H7 (cell line): ENCODE data around the gene BMPER. TPM values are rescaled to one million over a fixed set of nuclear protein-coding genes. Genes with fewer than 3 reads are reported as not detected.

Source experiments
- DNase-seq: peaks from one replicate; pipeline ENCODE4 v3.0.0; 2012
- H3K27me3 ChIP-seq: 2 replicates; pipeline ENCODE4 v1.6.0; 2011; ENCODE audit warnings: mild to moderate bottlenecking, low read length; ENCODE audit not compliant: control insufficient read depth, insufficient read depth
- H3K36me3 ChIP-seq: replicated peaks from 2 replicates; pipeline ENCODE4 v1.5.1; 2011; ENCODE audit warnings: low read length; ENCODE audit not compliant: control insufficient read depth, insufficient read depth
- H3K4me3 ChIP-seq: 2 replicates; pipeline ENCODE4 v1.5.1; 2011; ENCODE audit warnings: low read depth, mild to moderate bottlenecking, control low read depth, low read length, moderate library complexity; ENCODE audit not compliant: insufficient read depth
- total RNA-seq: library from RNA; depleted of rRNA; stranded (reverse); fragments of >200 nt; shearing (Covaris generic); gene quantifications from 2 replicates; pipeline ENCODE4 v1.2.3, GENCODE V29; 2014

BMPER gene
- total RNA-seq, 1 experiment from 2014 or later: 2.4 TPM

GRCh38 chr7:33923440-33924229 lies 18.3 kb downstream of the BMPER start:
- no peaks in the 10 kb centered on the region for H3K27me3 ChIP-seq
- no peaks in the 10 kb centered on the region for H3K36me3 ChIP-seq
- peak; percentile 39 for DNase-seq
- no peak overlapping the region for H3K4me3 ChIP-seq

DNA sequence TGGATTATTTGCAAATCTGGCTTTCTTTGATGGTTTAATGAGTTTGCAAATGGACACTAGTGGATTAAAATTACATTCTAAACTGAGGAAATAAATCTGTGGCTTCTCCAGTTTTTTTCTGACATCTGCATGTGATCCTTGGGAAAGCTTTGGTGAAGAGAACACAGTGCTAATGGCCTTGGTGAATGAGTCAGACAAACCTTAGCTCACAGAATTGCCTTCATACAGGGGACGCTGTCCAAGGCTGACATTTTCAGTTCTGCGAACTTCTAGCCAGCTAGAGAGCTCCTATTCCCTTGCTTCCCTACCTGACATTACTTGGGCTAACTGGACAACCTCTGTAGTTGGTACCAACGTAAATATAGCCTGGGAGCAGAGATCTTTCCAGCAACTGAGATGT lies 21.2 kb downstream of the BMPER start:
- no peak for DNase-seq
- Histone ChIP-seq H3K4me3 (no peak overlapping the region), H3K27me3 (no peaks in the 10 kb centered on the region), H3K36me3 (no peaks in the 10 kb centered on the region)

GRCh38 chr7:33928986-33929385 lies 23.6 kb downstream of the BMPER start:
- DNase-seq: no peak
- H3K4me3 ChIP-seq: no peak overlapping the region
- no peaks in the 10 kb centered on the region; the same call in 1 of the 2 replicates for H3K27me3 ChIP-seq
- no peaks in the 10 kb centered on the region for H3K36me3 ChIP-seq

GRCh38 chr7:33932221-33932620 lies 26.9 kb downstream of the BMPER start:
- Histone ChIP-seq H3K36me3 (no peaks in the 10 kb centered on the region), H3K27me3 (no peaks in the 10 kb centered on the region; the same call in 1 of the 2 replicates), H3K4me3 (no peak overlapping the region)
- DNase-seq: no peak

- no peaks in the 10 kb centered on the region for H3K36me3 ChIP-seq
- no peaks in the 10 kb centered on the region; the same call in 1 of the 2 replicates for H3K27me3 ChIP-seq
- peak; percentile 58 for DNase-seq
- H3K4me3 ChIP-seq: no peak overlapping the region
Observed at GRCh38 chr7:33932832-33933468, 27.6 kb downstream of the BMPER start.

- Histone ChIP-seq H3K36me3 (no peaks in the 10 kb centered on the region), H3K4me3 (no peak overlapping the region), H3K27me3 (no peaks in the 10 kb centered on the region; the same call in 1 of the 2 replicates)
- no peak for DNase-seq
Observed at GRCh38 chr7:33933611-33934281, 28.4 kb downstream of the BMPER start.

DNA sequence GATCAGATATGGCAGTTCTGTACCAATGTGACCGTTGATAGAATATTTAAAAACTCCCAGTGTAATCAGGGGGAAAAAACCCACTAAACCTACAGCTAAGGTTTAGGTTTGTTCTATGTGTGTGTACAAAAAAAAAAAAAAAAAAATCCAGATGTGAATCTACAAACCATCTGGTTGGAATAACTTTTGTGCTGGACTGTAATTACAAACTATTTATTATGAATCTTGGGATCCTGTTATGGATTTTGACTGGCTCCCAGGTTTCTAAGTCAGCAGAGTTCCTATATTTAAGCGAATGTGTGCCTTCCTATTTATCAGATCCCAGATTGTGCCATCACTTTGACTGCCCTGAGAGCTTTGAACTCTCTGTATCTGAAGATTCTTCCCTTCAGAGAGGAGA lies 29.1 kb downstream of the BMPER start:
- Histone ChIP-seq H3K4me3 (no peak overlapping the region), H3K36me3 (no peaks in the 10 kb centered on the region), H3K27me3 (no peaks in the 10 kb centered on the region; the same call in 1 of the 2 replicates)
- DNase-seq: no peak

DNA sequence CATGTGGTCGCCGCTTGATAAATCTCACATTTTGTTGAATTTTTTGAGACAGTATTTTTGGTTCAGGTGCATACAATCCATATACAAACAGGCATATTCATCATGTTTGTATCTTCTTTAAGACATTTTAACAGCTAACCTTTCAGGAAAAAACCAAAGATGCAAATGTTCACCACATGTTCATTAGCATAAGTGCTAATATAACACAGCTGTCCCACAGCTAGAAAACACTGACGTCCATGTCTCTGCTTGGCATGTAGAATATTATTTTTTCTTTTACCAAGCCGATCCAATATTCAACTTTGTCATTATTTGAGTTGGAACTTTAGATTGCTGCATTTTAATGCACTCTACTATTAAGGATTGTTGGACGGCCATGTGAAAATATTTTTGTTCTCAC lies 31.2 kb downstream of the BMPER start:
- H3K36me3 ChIP-seq: no peaks in the 10 kb centered on the region
- no peaks in the 10 kb centered on the region; the same call in 1 of the 2 replicates for H3K27me3 ChIP-seq
- no peak for DNase-seq
- no peak overlapping the region for H3K4me3 ChIP-seq

GRCh38 chr7:33937871-33938270 lies 32.5 kb downstream of the BMPER start:
- Histone ChIP-seq H3K27me3 (no peaks in the 10 kb centered on the region; the same call in 1 of the 2 replicates), H3K36me3 (no peaks in the 10 kb centered on the region), H3K4me3 (no peak overlapping the region)
- DNase-seq: no peak

GRCh38 chr7:33939121-33939520 lies 33.8 kb downstream of the BMPER start:
- no peak for DNase-seq
- Histone ChIP-seq H3K4me3 (no peak overlapping the region), H3K36me3 (no peaks in the 10 kb centered on the region), H3K27me3 (no peaks in the 10 kb centered on the region)

GRCh38 chr7:33940503-33940902 lies 35.2 kb downstream of the BMPER start:
- no peaks in the 10 kb centered on the region for H3K27me3 ChIP-seq
- H3K36me3 ChIP-seq: no peaks in the 10 kb centered on the region

GRCh38 chr7:33941418-33941817 lies 36.1 kb downstream of the BMPER start:
- no peak overlapping the region for H3K4me3 ChIP-seq
- DNase-seq: no peak
- H3K36me3 ChIP-seq: no peaks in the 10 kb centered on the region
- no peaks in the 10 kb centered on the region for H3K27me3 ChIP-seq

More at GRCh38 chr7:33940503-33940902, 35.2 kb downstream of the BMPER start:
- H3K4me3 ChIP-seq: no peak overlapping the region
- no peak for DNase-seq

DNA sequence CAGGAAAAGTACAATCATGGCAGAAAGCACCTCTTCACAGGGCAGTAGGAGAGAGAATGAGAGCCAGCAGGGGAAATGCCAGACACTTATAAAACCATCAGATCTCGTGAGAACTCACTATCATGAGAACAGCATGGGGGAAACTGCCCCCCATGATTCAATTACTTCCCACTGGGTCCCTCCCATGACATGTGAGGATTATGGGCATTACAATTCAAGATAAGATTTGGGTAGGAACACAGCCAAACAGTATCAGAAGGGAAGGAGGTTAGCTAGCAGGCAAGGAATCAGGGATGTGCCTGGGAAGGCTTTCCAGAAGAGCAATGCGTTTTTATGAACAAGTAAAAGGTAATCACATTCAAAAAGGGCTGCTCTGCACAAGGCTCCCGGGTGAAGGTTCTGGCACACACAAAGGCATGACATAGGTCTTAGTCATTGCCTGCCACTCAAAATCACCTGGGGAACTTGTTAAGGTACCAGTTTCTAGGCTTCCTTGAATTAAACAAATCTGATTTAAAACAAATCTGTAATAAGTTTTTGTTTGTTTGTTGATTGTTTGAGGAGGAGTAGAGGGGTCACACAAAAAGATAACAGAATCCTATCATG lies 40.9 kb downstream of the BMPER start:
- no peaks in the 10 kb centered on the region for H3K27me3 ChIP-seq
- H3K4me3 ChIP-seq: no peak overlapping the region
- no peak for DNase-seq
- no peaks in the 10 kb centered on the region for H3K36me3 ChIP-seq

DNA sequence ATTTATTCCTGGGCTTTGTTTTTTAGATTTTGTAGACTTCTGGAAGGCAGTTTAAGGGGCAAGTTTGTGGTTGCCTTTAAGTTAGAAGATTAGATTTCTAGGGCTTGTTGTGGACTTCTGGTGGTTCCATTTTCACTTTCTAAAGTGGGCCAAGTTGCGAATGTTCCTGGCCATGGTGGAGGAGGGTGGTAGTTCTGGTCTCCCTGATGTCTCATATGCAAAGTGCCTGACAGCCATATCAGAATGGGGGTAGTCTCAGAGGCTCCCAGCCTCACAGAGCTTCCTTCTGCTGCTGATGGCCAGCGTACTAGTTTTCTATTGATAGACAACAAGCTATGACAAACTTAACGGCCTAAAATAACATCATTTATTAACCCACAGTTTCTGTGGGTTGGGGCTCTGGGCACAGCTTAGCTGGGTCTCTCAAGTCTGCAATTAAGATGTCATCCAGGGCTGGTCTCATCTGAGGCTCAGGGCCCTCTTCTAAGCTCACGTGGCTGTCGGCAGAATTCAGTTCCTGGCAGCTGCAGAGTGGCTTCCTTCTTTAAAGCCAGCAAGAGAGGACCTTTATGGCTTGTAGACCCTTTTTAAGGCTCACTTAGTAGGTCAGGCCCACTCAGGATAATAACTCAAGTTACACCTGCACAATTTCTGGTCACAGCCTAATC lies 44.8 kb downstream of the BMPER start:
- H3K36me3 ChIP-seq: no peaks in the 10 kb centered on the region
- H3K4me3 ChIP-seq: no peak overlapping the region
- DNase-seq: no peak
- no peaks in the 10 kb centered on the region for H3K27me3 ChIP-seq
